GM13977 (cell line): Measurements from ENCODE around the gene NYNRIN.
"Not testable (repeated sequence)": the region's sequence is repeated elsewhere in the genome, so short reads cannot be mapped to it uniquely, and the experiment has no call there.

Source experiments
- DNase-seq: peaks from one replicate; pipeline ENCODE4 v3.0.0; 2012; ENCODE audit warnings: low spot score
- in situ Hi-C: fragments of 300-500 bp; cut with MboI; formaldehyde crosslinking; loops from one replicate; pipeline ENCODE4 v1.12.0; 2022; ENCODE audit warnings: low sequenced_read_pairs, low pct_unique_long_range_greater_than_20kb, mixed read lengths, inconsistent platforms; ENCODE audit not compliant: unreplicated experiment
- TF ChIP-seq, protein P1 (sequence below): IDR thresholded peaks from 2 replicates; pipeline ENCODE4 v1.5.1; 2012; ENCODE audit warnings: mild to moderate bottlenecking, control low read depth; ENCODE audit not compliant: insufficient read depth; ENCODE audit errors: extremely low read depth, missing control alignments

Gene NYNRIN

DNA sequence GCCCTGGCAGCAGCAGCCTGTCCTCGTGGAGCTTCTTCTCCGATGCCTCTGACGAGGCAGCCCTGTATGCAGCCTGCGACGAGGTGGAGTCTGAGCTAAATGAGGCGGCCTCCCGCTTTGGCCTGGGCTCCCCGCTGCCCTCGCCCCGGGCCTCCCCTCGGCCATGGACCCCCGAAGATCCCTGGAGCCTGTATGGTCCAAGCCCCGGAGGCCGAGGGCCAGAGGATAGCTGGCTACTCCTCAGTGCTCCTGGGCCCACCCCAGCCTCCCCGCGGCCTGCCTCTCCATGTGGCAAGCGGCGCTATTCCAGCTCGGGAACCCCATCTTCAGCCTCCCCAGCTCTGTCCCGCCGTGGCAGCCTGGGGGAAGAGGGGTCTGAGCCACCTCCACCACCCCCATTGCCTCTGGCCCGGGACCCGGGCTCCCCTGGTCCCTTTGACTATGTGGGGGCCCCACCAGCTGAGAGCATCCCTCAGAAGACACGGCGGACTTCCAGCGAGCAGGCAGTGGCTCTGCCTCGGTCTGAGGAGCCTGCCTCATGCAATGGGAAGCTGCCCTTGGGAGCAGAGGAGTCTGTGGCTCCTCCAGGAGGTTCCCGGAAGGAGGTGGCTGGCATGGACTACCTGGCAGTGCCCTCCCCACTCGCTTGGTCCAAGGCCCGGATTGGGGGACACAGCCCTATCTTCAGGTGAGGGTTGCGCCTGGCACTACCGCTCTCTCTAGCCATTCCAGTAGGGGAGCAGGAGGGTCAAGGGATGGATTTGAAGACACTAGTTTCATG, 28.7 kb upstream of the NYNRIN start:
- no peak for DNase-seq
- TF ChIP-seq, protein P1, sequence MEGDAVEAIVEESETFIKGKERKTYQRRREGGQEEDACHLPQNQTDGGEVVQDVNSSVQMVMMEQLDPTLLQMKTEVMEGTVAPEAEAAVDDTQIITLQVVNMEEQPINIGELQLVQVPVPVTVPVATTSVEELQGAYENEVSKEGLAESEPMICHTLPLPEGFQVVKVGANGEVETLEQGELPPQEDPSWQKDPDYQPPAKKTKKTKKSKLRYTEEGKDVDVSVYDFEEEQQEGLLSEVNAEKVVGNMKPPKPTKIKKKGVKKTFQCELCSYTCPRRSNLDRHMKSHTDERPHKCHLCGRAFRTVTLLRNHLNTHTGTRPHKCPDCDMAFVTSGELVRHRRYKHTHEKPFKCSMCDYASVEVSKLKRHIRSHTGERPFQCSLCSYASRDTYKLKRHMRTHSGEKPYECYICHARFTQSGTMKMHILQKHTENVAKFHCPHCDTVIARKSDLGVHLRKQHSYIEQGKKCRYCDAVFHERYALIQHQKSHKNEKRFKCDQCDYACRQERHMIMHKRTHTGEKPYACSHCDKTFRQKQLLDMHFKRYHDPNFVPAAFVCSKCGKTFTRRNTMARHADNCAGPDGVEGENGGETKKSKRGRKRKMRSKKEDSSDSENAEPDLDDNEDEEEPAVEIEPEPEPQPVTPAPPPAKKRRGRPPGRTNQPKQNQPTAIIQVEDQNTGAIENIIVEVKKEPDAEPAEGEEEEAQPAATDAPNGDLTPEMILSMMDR, result no peak
- in situ Hi-C loops, result no loop called here

DNA sequence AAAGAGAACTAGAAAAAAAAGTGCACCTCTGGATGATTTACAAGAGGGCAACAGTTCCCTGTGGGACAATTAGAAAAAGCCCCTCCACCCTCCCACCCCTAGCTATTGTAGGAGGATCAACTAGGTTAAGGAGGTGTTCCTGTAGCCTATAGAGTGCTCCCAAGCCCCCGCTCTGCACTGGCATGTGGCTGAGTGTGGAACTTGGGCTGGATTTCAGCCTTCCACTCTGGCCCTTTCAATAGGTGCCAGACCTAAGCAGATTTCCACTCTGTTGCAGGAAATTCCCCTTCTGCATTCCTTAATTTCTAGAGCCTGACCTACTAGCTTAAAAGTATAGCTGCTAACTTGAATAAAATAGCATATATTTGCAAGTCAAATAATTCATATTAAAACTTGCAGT, 28.1 kb upstream of the NYNRIN start:
- in situ Hi-C loops, result no loop called here
- no peak for DNase-seq

DNA sequence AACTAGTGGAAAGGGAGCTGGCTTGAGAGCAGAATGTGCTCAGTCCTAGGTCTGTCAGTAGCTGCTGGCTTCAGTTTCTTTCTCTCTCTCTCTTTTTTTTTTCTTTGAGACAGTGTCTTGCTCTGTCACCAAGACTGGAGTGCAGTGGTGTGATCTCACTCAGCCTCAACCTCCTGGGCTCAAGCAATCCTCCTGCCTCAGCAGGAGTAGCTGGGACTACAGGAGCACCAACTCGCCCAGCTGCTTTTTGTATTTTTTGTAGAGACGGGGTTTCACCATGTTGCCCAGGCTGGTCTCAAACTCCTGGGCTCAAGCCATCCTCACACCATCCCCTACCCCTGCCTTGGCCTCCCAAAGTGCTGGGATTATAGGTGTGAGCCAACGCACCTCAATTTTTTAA, 27.2 kb upstream of the NYNRIN start:
- in situ Hi-C loops, DNase-seq: not testable (repeated sequence)

More for the DNA sequence above, 28.1 kb upstream of the NYNRIN start:
- TF ChIP-seq, protein P1, result no peak

DNA sequence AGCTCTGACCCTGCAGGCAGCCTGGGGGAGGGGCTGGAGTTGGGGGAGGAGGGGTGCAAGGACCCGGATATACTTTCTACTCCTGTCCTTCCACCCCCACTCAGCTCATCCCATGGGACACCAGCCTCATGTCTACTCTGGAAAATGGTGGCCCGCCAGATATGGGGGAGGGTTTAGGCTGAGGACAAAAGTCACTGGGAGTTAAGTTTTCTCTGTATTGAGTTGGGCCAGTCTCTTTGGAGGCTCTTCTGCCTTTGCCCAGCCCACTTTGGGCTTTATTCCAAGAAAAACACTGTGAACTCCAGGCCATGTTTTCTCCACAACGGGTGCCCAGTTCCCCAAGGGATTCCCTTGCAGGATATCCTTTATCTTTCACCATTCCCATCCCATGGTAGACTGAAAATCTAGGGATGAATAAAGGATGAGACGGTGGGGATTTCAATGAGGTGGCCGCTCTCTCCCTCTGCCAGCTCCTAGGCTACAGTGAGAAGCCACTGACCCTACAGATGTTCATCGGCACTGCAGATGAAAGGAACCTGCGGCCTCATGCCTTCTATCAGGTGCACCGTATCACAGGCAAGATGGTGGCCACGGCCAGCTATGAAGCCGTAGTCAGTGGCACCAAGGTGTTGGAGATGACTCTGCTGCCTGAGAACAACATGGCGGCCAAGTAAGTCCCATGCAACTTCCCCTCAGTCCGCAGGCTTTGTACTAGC, 25.9 kb upstream of the NYNRIN start:
- in situ Hi-C loops, result no loop called here
- no peak for DNase-seq
- TF ChIP-seq, protein P1, result no peak

DNA sequence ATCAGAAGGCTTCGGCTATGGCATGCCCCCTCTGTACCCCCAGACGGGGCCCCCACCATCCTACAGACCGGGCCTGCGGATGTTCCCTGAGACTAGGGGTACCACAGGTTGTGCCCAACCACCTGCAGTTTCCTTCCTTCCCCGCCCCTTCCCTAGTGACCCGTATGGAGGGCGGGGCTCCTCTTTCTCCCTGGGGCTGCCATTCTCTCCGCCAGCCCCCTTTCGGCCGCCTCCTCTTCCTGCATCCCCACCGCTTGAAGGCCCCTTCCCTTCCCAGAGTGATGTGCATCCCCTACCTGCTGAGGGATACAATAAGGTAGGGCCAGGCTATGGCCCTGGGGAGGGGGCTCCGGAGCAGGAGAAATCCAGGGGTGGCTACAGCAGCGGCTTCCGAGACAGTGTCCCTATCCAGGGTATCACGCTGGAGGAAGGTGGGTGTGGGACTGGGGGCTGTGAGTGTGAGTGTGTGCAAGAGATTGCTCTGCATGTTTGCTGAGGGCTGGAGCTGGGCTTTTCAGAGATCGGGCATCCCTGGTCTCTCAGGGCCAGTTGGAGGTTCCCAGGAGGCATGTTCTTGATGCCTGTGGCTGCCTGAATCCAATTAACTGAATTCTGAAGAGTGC, 22.2 kb upstream of the NYNRIN start:
- DNase-seq, result no peak
- TF ChIP-seq, protein P1, result no peak
- in situ Hi-C loops, result no loop called here

DNA sequence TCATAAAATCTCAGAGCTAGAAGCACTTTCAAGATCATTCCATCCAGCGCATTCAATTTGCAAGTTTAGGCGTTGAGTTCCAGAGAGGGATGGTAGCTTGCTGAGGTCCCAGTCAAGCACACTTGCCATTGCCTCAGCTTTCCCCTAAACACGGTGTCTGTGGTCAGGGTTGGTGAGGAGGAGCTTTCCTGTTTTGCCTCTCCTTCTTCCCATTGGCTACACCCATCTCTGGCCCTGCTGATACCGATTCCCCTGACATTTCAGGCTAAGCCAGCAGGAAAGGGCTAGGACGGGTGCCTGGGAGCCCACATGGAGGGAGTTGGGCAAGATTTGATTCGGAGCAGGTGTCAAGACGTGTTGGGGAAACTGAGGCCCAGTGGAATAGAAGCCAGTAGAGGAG, 21.7 kb upstream of the NYNRIN start:
- in situ Hi-C loops, result no loop called here
- TF ChIP-seq, protein P1, result no peak
- no peak for DNase-seq

DNA sequence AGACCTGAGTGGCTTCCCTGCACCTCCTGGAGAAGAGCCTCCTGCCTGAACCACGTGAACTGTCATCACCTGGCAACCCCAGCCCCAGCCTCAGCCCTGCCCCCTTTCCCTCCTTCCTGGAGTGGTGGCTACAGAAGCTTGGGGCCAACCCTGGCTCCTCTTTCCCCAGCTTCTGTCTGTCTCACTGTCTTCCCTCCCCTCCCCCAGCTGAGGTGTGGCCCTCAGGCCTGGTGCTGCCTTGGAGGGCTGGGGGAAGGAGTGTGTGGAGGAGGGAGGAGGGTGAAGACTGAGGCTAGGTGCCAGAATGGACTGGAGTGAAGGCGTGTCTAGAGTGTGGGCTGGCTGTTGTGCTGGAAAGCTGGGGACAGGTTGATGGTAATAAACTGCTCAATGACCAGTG, 21.1 kb upstream of the NYNRIN start:
- in situ Hi-C loops, result no loop called here
- TF ChIP-seq, protein P1, result no peak
- DNase-seq, result no peak
